SK-N-SH (cell line): ENCODE measurements around the gene NEK9. TPM values are rescaled to one million over a fixed set of nuclear protein-coding genes. Genes with fewer than 3 reads are reported as not detected.

ENCODE experiments used
- CTCF ChIA-PET: fragments of 300-600, 350-600 bp; formaldehyde crosslinking; extraction: SDS; loops from one replicate; lab custom pipeline; 2021; lab: Yijun Ruan, JAX
- POLR2A ChIA-PET: fragments of 350-600 bp; sonication (Branson Sonifier 250); formaldehyde crosslinking; extraction: SDS; loops from one replicate; lab custom pipeline; 2020; ENCODE audit warnings: antibody characterized with exemption, inconsistent platforms; lab: Yijun Ruan, JAX
- DNase-seq: peaks from one replicate; pipeline ENCODE4 v3.0.0; 2012
- H2AFZ ChIP-seq: fragments of 200-600 bp; sonication (generic); 2 replicates; pipeline ENCODE4 v1.8.1; 2016; ENCODE audit warnings: antibody characterized with exemption, mild to moderate bottlenecking, low read depth
- H3F3A ChIP-seq: fragments of 200-600 bp; sonication (generic); replicated peaks from 2 replicates; pipeline ENCODE3; 2016; ENCODE audit warnings: antibody characterized with exemption, mild to moderate bottlenecking; ENCODE audit not compliant: insufficient read depth
- H3K27ac ChIP-seq, 2 experiments: fragments of 200-500 bp in 1 of 2; fragments of 200-600 bp in 1 of 2; sonication (Bioruptor generic) in 1 of 2; sonication (generic), shearing (Covaris generic) in 1 of 2; 2 replicates each; pipeline versions ENCODE4 v1.5.1 to v1.6.1; 2014 to 2016; ENCODE audit warnings: low read depth in 2 of 2, inconsistent platforms in 1 of 2, low read length in 1 of 2, mild to moderate bottlenecking in 1 of 2, mixed read lengths in 1 of 2
- H3K27me3 ChIP-seq: fragments of 200-600 bp; sonication (generic), shearing (Covaris generic); 2 replicates; pipeline ENCODE4 v1.6.1; 2016; ENCODE audit warnings: mixed run types; ENCODE audit not compliant: insufficient read depth
- H3K36me3 ChIP-seq, 2 experiments: fragments of 200-500 bp in 1 of 2; fragments of 200-600 bp in 1 of 2; sonication (Bioruptor generic) in 1 of 2; sonication (generic) in 1 of 2; replicated peaks in 1 of 2; 2 replicates each; pipeline versions ENCODE3 to v1.5.1; 2014 to 2016; ENCODE audit warnings: low read length in 1 of 2, mild to moderate bottlenecking in 1 of 2; ENCODE audit not compliant: insufficient read depth in 2 of 2, control insufficient read depth in 1 of 2
- H3K4me1 ChIP-seq, 2 experiments: fragments of 200-500 bp in 1 of 2; fragments of 200-600 bp in 1 of 2; sonication (Bioruptor generic) in 1 of 2; sonication (generic), shearing (Covaris generic) in 1 of 2; 2 replicates each; pipeline versions ENCODE4 v1.5.1 to v1.6.1; 2014 to 2016; ENCODE audit warnings: low read depth in 1 of 2, low read length in 1 of 2, mixed run types in 1 of 2; ENCODE audit not compliant: insufficient read depth in 2 of 2, control insufficient read depth in 1 of 2
- H3K4me2 ChIP-seq: fragments of 200-600 bp; sonication (generic), shearing (Covaris generic); 2 replicates; pipeline ENCODE4 v1.6.1; 2017; ENCODE audit warnings: mixed run types
- H3K4me3 ChIP-seq, 2 experiments: fragments of 200-500 bp in 1 of 2; fragments of 200-600 bp in 1 of 2; sonication (Bioruptor generic) in 1 of 2; sonication (generic), shearing (Covaris generic) in 1 of 2; 2 replicates each; pipeline versions ENCODE4 v1.5.1 to v1.8.1; 2014 to 2016; ENCODE audit warnings: low read depth in 2 of 2, inconsistent platforms in 1 of 2, low read length in 1 of 2, mild to moderate bottlenecking in 1 of 2, mixed read lengths in 1 of 2, moderate library complexity in 1 of 2
- H3K79me2 ChIP-seq: fragments of 200-600 bp; sonication (generic); 2 replicates; pipeline ENCODE4 v1.8.1; 2017; ENCODE audit warnings: mild to moderate bottlenecking; ENCODE audit not compliant: insufficient read depth
- H3K9ac ChIP-seq: fragments of 200-600 bp; sonication (generic); 2 replicates; pipeline ENCODE4 v1.6.1; 2017; ENCODE audit warnings: mixed run types
- H3K9me2 ChIP-seq: fragments of 200-600 bp; sonication (generic); 2 replicates; pipeline ENCODE4 v1.6.1; 2017; ENCODE audit warnings: mixed run types
- H3K9me3 ChIP-seq: fragments of 200-600 bp; sonication (generic); 2 replicates; pipeline ENCODE4 v1.6.1; 2017; ENCODE audit warnings: mixed run types, mild to moderate bottlenecking, moderate library complexity
- H4K20me1 ChIP-seq: fragments of 200-600 bp; sonication (generic); 2 replicates; pipeline ENCODE4 v1.6.1; 2017; ENCODE audit warnings: mild to moderate bottlenecking, mixed run types; ENCODE audit not compliant: insufficient read depth
- CHD2 ChIP-seq: fragments of 150-350 bp; IDR thresholded peaks from 2 replicates; pipeline ENCODE4 v1.6.1; 2018; ENCODE audit warnings: low read length; ENCODE audit not compliant: partially characterized antibody
- CTCF ChIP-seq: fragments of 200-600 bp; sonication (generic); IDR thresholded peaks from 2 replicates; pipeline ENCODE4 v1.6.1; 2017; ENCODE audit warnings: antibody characterized with exemption, mild to moderate bottlenecking, moderate library complexity
- ELF1 ChIP-seq: IDR thresholded peaks from 2 replicates; pipeline ENCODE4 v1.4.0; 2012
- EP300 ChIP-seq, 2 experiments: IDR thresholded peaks; 2 replicates each; pipeline versions ENCODE4 v1.4.0 to v1.6.1; 2012; ENCODE audit warnings: borderline replicate concordance in 1 of 2, low read depth in 1 of 2, low read length in 1 of 2
- EZH2phosphoT487 ChIP-seq: fragments of 200-600 bp; sonication (generic); IDR thresholded peaks from 2 replicates; pipeline ENCODE4 v1.6.1; 2017; ENCODE audit warnings: low read depth, mixed run types, mild to moderate bottlenecking, antibody characterized with exemption, moderate library complexity, borderline replicate concordance
- FOXJ3 ChIP-seq: sonication (generic); formaldehyde crosslinking; IDR thresholded peaks from 2 replicates; pipeline ENCODE4 v1.5.1; 2020; ENCODE audit warnings: mild to moderate bottlenecking, missing genetic modification reagents
- GATA2 ChIP-seq: sonication (generic); formaldehyde crosslinking; IDR thresholded peaks from 2 replicates; pipeline ENCODE4 v1.5.0; 2020; ENCODE audit warnings: mild to moderate bottlenecking, missing genetic modification reagents
- JUND ChIP-seq: IDR thresholded peaks from 2 replicates; pipeline ENCODE4 v1.4.0; 2012
- MXI1 ChIP-seq: IDR thresholded peaks from 2 replicates; pipeline ENCODE4 v1.6.1; 2012; ENCODE audit warnings: mild to moderate bottlenecking, low read depth, low read length, improper control_type of control experiment
- NRF1 ChIP-seq: IDR thresholded peaks from 2 replicates; pipeline ENCODE4 v1.6.1; 2012; ENCODE audit warnings: low read depth, mild to moderate bottlenecking, low read length
- POLR2AphosphoS5 ChIP-seq: IDR thresholded peaks from 2 replicates; pipeline ENCODE4 v1.6.1; 2012; ENCODE audit warnings: low read depth, low read length
- RCOR1 ChIP-seq: fragments of 150-350 bp; IDR thresholded peaks from 2 replicates; pipeline ENCODE4 v1.6.1; 2017; ENCODE audit warnings: antibody characterized with exemption, low read length
- RXRA ChIP-seq: IDR thresholded peaks from 2 replicates; pipeline ENCODE4 v1.4.0; 2012; ENCODE audit warnings: low read depth, mild to moderate bottlenecking, borderline replicate concordance
- TCF12 ChIP-seq: IDR thresholded peaks from 2 replicates; pipeline ENCODE4 v1.4.0; 2012
- USF1 ChIP-seq: IDR thresholded peaks from 2 replicates; pipeline ENCODE4 v1.4.0; 2012; ENCODE audit warnings: low read depth, borderline replicate concordance
- YY1 ChIP-seq: IDR thresholded peaks from 2 replicates; pipeline ENCODE4 v1.4.0; 2012; ENCODE audit warnings: low read depth, mild to moderate bottlenecking
- ZBTB33 ChIP-seq: IDR thresholded peaks from 2 replicates; pipeline ENCODE4 v1.4.0; 2012; ENCODE audit warnings: low read depth, borderline replicate concordance
- WGBS: methylation state at CpG from one replicate; pipeline ENCODE4 v1.1.6; 2017; ENCODE audit warnings: low lambda C conversion rate; 5-methylcytosine and 5-hydroxymethylcytosine counted together
- polyA plus RNA-seq, 3 experiments: library from polyadenylated mRNA; depleted of rRNA; stranded (reverse); fragments of >200 nt; gene quantifications; 2 replicates each; pipeline ENCODE4 v1.2.3, GENCODE V29; 2012

Gene NEK9
- polyA plus RNA-seq, 1 of the 3 experiments (the other 2 are of a cell fraction): 48.1 TPM

- DNase-seq: no peak
These were observed 45.1 kb downstream of the NEK9 start for GRCh38 chr14:75081660-75082229.

GRCh38 chr14:75079521-75079920 is 47.3 kb downstream of the NEK9 start:
- Histone ChIP-seq H3K9me3 (no peaks in the 10 kb centered on the region), H3K4me1 (peaks cover 0 to 16% of the 10 kb centered on the region in 2 experiments; a peak in 2 of 4 replicates)
- no peak for TF ChIP-seq ELF1
- TF ChIP-seq, all 33 proteins: peak for 0
- Histone ChIP-seq H3K79me2 (no peaks in the 10 kb centered on the region), H2AFZ (no peak overlapping the region), H3K9me2 (no peaks in the 10 kb centered on the region), H3K4me2 (no peak overlapping the region), H3K36me3 (peaks cover 10 to 33% of the 10 kb centered on the region in 2 experiments), H3F3A (no peaks in the 10 kb centered on the region), H3K9ac (no peak overlapping the region), H4K20me1 (no peaks in the 10 kb centered on the region), H3K27me3 (no peaks in the 10 kb centered on the region), H3K27ac (peak overlapping the region in 1 of 2 experiments; percentile 90; a peak in 2 of 4 replicates), H3K4me3 (no peak overlapping the region)
- ChIA-PET CTCF (interaction anchor here (0.8 to 3.8 kb wide), 6 partner anchors 9 to 174 kb away, joined by 3 to 36 read pairs (median 9); partner anchors contain the start of gene ZC2HC1C), POLR2A (no interaction called here)
- 92% methylated on average over 4 of the region's 4 CpGs for WGBS
- DNase-seq: peak; percentile 18

More at GRCh38 chr14:75081660-75082229, 45.1 kb downstream of the NEK9 start:
- H3K4me1 ChIP-seq: peaks cover 0 to 16% of the 10 kb centered on the region in 2 experiments; a peak in 2 of 4 replicates
- H3K36me3 ChIP-seq: peaks cover 31 to 49% of the 10 kb centered on the region in 2 experiments
- WGBS: 95% methylated on average over 2 of the region's 2 CpGs
- H3K27ac ChIP-seq: peak overlapping the region; percentile 11 to 41; a peak in 3 of 4 replicates
- H4K20me1 ChIP-seq: no peaks in the 10 kb centered on the region
- ChIA-PET CTCF (interaction anchor here (2.3 to 15.6 kb wide), 2 partner anchors 137 to 220 kb away, joined by 11 to 290 read pairs; no protein-coding TSS in a partner anchor), POLR2A (interaction anchor here (1.1 kb wide), 1 partner anchor 45 kb away, joined by 3 read pairs; the partner anchor contains the start of gene NEK9)
- no peak overlapping the region for H3K9ac ChIP-seq
- TF ChIP-seq USF1: no peak
- no peak for TF ChIP-seq CHD2
- no peak for TF ChIP-seq RCOR1
- TF ChIP-seq YY1: no peak
- no peak for TF ChIP-seq RXRA
- TF ChIP-seq POLR2AphosphoS5: no peak
- no peaks in the 10 kb centered on the region for H3F3A ChIP-seq
- H3K4me2 ChIP-seq: no peak overlapping the region
- H2AFZ ChIP-seq: no peak overlapping the region
- no peak overlapping the region for H3K4me3 ChIP-seq
- H3K9me3 ChIP-seq: no peaks in the 10 kb centered on the region
- no peaks in the 10 kb centered on the region for H3K79me2 ChIP-seq
- no peaks in the 10 kb centered on the region for H3K9me2 ChIP-seq
- no peaks in the 10 kb centered on the region for H3K27me3 ChIP-seq

GRCh38 chr14:75077794-75078193 is 49.1 kb downstream of the NEK9 start:
- Histone ChIP-seq H4K20me1 (no peaks in the 10 kb centered on the region), H3K4me1 (peaks cover 0 to 16% of the 10 kb centered on the region in 2 experiments; a peak in 2 of 4 replicates), H3F3A (no peaks in the 10 kb centered on the region), H3K9ac (no peak overlapping the region), H3K27ac (peak overlapping the region in 1 of 2 experiments; percentile 90; a peak in 2 of 4 replicates), H3K4me2 (no peak overlapping the region), H3K79me2 (no peaks in the 10 kb centered on the region), H3K36me3 (peaks cover 4 to 16% of the 10 kb centered on the region in 2 experiments), H3K9me2 (no peaks in the 10 kb centered on the region), H2AFZ (no peak overlapping the region), H3K9me3 (no peaks in the 10 kb centered on the region), H3K4me3 (no peak overlapping the region), H3K27me3 (no peaks in the 10 kb centered on the region)
- DNase-seq: no peak
- ChIA-PET CTCF (interaction anchor here (1.4 to 3.8 kb wide), 4 partner anchors 11 to 217 kb away, joined by 4 to 36 read pairs (median 13); no protein-coding TSS in a partner anchor), POLR2A (interaction anchor here (0.9 kb wide), 1 partner anchor 9 kb away, joined by 4 read pairs; the partner anchor contains the start of gene ZC2HC1C)
- TF ChIP-seq JUND (no peak), FOXJ3 (CRISPR knock-in tag) (no peak), EP300 (IDR thresholded peaks at IDR 0.05; ENCODE audit: borderline replicate concordance in 1 of 2, low read depth in 1 of 2, low read length in 1 of 2) (peak in 1 of 2 experiments; percentile 60; a peak in 1 of 4 replicates), GATA2 (CRISPR knock-in tag) (no peak), ZBTB33 (no peak), EZH2phosphoT487 (no peak), TCF12 (peak; percentile 61), MXI1 (no peak), NRF1 (no peak), CHD2 (no peak), CTCF (no peak), POLR2AphosphoS5 (peak; percentile 24; the same call in 1 of the 2 replicates)
